ENCODE results near the gene AJM1. TPM values are rescaled to one million over a fixed set of nuclear protein-coding genes. Genes with fewer than 3 reads are reported as not detected.
"Not testable (repeated sequence)": the region's sequence is repeated elsewhere in the genome, so short reads cannot be mapped to it uniquely, and the experiment has no call there.

Gene AJM1
- total RNA-seq, 1 experiment from 2014 or later, result 0.11 TPM

DNA sequence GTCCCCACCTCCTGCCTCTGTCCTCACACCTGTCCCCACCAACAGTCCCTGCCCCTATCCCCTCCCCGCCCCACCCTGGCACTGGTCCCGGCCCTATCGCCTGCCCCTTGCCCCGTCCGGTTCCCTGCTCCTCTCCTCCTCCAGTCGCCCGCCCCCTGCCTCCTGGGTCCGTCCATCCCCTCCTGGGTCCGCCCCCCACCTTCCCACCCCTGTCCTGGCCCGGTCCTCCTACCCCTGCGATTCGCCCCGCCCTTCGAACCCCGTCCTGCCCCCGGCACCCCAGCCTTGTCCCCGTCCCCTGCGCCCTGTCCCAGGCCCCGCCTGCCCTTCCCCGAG, 23.5 kb downstream of the AJM1 start:
- H3K4me1 ChIP-seq (replicated peaks), result peaks cover 5% of the 10 kb centered on the region
- no peaks in the 10 kb centered on the region for H3K27me3 ChIP-seq (replicated peaks)
- no peak for DNase-seq (ENCODE audit: low read depth in 1 of 2, low spot score in 2 of 2)
- H3K9me3 ChIP-seq (replicated peaks), result 0 out of 2 replicates have a peak, but pooled peaks cover 3% of the 10 kb centered on the region
- peak overlapping the region; percentile 68 for H3K27ac ChIP-seq
- peaks cover 35% of the 10 kb centered on the region for H3K36me3 ChIP-seq
- peak overlapping the region; percentile 91 for H3K4me3 ChIP-seq

DNA sequence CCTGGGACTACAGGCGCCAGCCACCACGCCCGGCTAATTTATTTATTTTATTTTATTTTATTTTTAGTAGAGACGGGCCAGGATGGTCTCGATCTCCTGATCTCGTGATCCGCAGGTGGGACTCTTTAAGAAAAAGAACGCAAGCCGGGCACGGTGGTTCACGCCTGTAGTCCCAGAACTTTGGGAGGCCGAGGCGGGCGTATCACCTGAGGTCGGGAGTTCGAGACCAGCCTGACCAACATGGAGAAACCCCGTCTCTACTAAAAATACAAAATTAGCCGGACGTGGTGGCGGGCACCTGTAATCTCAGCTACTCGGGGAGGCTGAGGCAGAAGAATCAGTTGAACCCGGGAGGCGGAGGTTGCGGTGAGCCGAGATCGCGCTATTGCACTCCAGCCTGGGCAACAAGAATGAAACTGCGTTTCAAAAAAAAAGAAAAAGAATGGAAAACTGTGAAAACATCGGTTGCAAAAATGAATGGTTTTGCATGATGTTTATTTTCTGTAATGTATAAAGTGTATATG, 24.7 kb downstream of the AJM1 start:
- not testable (repeated sequence) for DNase-seq (ENCODE audit: low read depth in 1 of 2, low spot score in 2 of 2); H3K9me3 ChIP-seq (replicated peaks); H3K27ac ChIP-seq; H3K27me3 ChIP-seq (replicated peaks); H3K4me1 ChIP-seq (replicated peaks)
- Histone ChIP-seq H3K4me3 (peak overlapping the region; percentile 91), H3K36me3 (peaks cover 23% of the 10 kb centered on the region)

DNA sequence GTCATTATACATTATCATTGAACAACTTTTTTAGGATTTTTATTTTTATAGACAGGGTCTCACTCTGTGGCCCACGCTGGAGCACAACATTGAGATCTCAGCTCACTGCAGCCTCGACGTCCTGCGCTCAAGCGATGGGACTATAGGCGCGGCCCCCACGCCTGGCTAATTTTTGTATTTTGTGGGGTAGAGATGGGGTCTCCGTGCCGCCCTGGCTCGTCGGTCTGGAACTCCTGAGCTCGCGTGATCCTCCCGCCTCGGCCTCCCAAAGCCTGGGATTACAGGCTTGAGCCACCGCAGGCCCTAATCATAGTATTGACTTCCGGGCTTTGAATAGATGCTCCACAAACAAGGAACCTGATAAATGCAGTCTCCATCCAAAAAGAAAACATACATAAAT, 25.2 kb downstream of the AJM1 start:
- no peak for DNase-seq (ENCODE audit: low read depth in 1 of 2, low spot score in 2 of 2)
- H3K27me3 ChIP-seq (replicated peaks), result no peaks in the 10 kb centered on the region
- peaks cover 18% of the 10 kb centered on the region for H3K36me3 ChIP-seq
- peaks cover 5% of the 10 kb centered on the region for H3K4me1 ChIP-seq (replicated peaks)
- peaks cover 6% of the 10 kb centered on the region; the same call in 1 of the 2 replicates for H3K9me3 ChIP-seq (replicated peaks)
- H3K27ac ChIP-seq, result no peak overlapping the region
- H3K4me3 ChIP-seq, result no peak overlapping the region

DNA sequence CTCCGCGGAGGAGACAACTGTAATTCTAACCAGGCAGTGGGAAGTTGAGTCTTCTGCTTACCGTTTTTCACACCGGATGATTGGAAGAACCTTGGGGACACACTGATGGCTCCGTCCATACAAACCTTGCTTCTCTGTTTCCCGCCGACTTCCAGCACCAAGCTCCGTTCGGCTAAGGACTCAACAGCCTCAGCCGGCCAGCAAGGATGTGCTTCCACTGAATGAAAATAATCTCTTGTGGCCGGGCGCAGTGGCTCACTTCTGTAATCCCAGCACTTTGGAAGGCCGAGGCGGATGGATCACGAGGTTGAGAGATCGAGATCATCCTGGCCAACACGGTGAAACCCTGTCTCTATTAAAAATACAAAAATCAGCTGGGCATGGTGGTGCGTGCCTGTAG, 25.6 kb downstream of the AJM1 start:
- no peak for DNase-seq (ENCODE audit: low read depth in 1 of 2, low spot score in 2 of 2)
- H3K27ac ChIP-seq, result no peak overlapping the region
- H3K4me3 ChIP-seq, result no peak overlapping the region
- H3K4me1 ChIP-seq (replicated peaks), result peaks cover 5% of the 10 kb centered on the region
- H3K36me3 ChIP-seq, result peaks cover 13% of the 10 kb centered on the region
- no peaks in the 10 kb centered on the region for H3K27me3 ChIP-seq (replicated peaks)
- peaks cover 8% of the 10 kb centered on the region; the same call in 1 of the 2 replicates for H3K9me3 ChIP-seq (replicated peaks)

DNA sequence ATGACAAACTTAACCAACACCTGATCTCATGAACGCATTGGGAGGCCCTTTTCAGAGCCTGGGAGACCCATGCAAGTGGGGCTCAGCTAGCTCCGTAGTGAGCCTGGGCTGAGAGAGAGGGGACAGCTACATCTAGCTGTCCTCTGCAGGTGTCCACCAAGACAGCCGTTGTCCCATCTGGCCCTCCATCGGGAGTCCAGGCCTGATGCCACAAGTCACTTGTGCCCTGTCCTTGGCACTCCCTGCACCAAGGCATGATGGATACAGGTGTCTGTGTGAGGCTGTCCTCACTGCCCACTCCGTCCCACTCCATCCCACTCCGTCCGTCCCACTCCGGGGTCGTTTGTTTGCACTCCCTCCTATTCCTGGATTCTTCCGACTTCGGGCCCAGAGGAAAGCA, 26.4 kb downstream of the AJM1 start:
- H3K27me3 ChIP-seq (replicated peaks), result no peaks in the 10 kb centered on the region
- peaks cover 6% of the 10 kb centered on the region for H3K36me3 ChIP-seq
- H3K4me1 ChIP-seq (replicated peaks), result peaks cover 5% of the 10 kb centered on the region
- H3K27ac ChIP-seq, result no peak overlapping the region
- DNase-seq (ENCODE audit: low read depth in 1 of 2, low spot score in 2 of 2), result peak in 1 of 2 experiments; percentile 32
- no peak overlapping the region for H3K4me3 ChIP-seq
- peaks cover 8% of the 10 kb centered on the region; the same call in 1 of the 2 replicates for H3K9me3 ChIP-seq (replicated peaks)

DNA sequence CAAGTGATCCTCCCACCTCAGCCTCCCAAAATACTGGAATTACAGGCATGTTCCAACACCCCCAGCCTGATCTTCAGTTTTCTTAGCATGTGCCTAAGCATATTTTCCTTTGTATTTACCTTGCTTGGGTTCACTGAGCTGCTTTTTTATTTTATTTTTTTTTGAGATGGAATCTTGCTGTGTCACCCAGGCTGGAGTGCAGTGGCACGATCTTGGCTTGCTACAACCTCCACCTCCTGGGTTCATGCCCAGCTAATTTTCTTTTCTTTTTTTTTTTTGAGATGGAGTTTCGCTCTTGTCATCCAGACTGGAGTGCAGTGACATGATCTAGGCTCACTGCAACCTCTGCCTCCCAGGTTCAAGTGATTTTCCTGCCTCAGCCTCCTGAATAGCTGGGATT, 27.3 kb downstream of the AJM1 start:
- H3K27me3 ChIP-seq (replicated peaks); H3K9me3 ChIP-seq (replicated peaks); H3K4me1 ChIP-seq (replicated peaks); H3K27ac ChIP-seq; H3K4me3 ChIP-seq; DNase-seq (ENCODE audit: low read depth in 1 of 2, low spot score in 2 of 2); H3K36me3 ChIP-seq: not testable (repeated sequence)

DNA sequence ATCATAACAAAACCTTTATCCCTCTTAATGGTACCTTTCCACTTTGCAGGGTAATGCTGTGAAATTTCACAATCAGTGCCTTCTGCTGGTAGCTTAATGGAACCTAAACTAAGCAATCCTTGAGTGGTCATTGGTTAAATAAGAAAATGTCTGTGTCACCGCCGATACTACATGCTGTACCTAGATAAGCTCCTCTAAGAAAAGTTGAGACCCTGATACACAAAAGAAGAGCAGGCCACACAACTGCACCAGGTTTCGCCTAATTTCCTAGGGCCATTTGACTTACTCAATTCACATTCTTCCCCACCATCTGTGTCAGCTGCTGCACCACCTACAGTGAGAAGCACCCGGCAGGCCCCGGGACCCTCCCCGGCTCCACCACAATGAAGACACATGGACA, 32.9 kb downstream of the AJM1 start:
- no peak for DNase-seq (ENCODE audit: low read depth in 1 of 2, low spot score in 2 of 2)
- no peaks in the 10 kb centered on the region for H3K4me1 ChIP-seq (replicated peaks)

DNA sequence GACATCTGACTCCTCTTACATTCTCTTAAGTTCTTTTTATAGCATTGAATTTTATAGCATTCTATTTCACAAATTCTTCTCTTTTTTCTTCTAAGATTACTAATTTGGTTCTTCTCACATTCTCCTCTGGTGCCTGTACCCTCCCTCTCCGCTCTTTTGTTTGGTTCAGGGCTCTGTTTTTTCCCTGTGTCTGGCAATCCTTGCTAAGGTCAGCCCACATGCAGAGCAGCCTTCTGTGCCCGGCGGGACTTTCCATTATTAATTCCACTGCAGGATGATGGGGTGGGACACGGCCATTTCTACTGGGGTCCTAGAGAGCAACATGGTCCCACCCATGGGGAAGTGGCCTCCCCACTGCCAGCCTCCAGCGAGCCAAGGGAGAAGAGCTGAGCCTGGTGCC, 34.2 kb downstream of the AJM1 start:
- Histone ChIP-seq H3K4me1 (replicated peaks) (peaks cover 2% of the 10 kb centered on the region), H3K4me3 (no peak overlapping the region), H3K36me3 (no peaks in the 10 kb centered on the region), H3K9me3 (replicated peaks) (peaks cover 2% of the 10 kb centered on the region; the same call in 1 of the 2 replicates), H3K27ac (no peak overlapping the region), H3K27me3 (replicated peaks) (no peaks in the 10 kb centered on the region)
- no peak for DNase-seq (ENCODE audit: low read depth in 1 of 2, low spot score in 2 of 2)

More for the DNA sequence above, 32.9 kb downstream of the AJM1 start:
- Histone ChIP-seq H3K9me3 (replicated peaks) (peaks cover 8% of the 10 kb centered on the region; the same call in 1 of the 2 replicates), H3K36me3 (no peaks in the 10 kb centered on the region), H3K4me3 (no peak overlapping the region), H3K27ac (no peak overlapping the region), H3K27me3 (replicated peaks) (no peaks in the 10 kb centered on the region)

DNA sequence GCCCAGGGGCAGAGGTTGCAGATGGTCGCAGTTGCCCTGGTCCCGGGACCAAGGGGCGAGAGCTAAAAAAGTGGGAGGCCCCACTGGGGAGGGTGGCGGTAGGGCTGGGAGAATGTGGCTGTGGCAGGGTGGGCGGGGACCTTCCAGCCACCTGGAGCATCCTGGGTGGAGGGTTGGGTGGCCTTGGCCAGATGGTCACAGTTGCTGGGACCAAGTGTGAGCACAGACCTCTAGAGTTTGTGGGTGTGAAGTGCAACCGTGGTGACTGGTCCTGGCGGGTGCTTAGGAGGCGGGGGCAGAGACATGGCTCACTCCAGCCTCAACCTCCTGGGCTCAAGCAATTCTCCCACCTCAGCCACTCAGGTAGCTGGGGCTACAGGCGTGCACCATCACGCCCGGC, 38.4 kb downstream of the AJM1 start:
- DNase-seq (ENCODE audit: low read depth in 1 of 2, low spot score in 2 of 2), result no peak
- no peak overlapping the region for H3K4me3 ChIP-seq
- peaks cover 22% of the 10 kb centered on the region for H3K4me1 ChIP-seq (replicated peaks)
- H3K36me3 ChIP-seq, result no peaks in the 10 kb centered on the region
- no peaks in the 10 kb centered on the region for H3K27me3 ChIP-seq (replicated peaks)
- no peak overlapping the region for H3K27ac ChIP-seq
- H3K9me3 ChIP-seq (replicated peaks), result no peaks in the 10 kb centered on the region

DNA sequence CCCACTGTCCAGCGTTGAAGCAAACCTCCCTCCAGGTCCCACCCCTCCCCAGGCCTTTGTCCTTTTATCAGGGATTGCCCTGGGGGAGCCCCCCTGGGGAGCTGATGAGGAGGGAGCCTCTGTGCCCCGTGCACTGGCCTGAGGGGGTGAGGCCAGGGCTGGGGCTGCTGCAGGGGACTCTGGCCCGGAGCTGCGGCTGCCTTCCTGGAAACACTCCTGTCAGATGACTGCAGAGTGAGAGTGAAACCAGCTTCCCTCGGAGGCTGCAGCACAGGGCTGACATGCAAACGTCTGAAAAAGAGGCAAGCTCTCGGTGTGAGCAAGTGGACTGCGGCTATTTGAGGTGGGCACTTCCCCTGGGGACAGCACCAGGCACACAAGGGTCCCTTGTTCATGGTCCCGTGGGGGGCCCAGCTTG, 39.4 kb downstream of the AJM1 start:
- H3K4me1 ChIP-seq (replicated peaks), result peaks cover 25% of the 10 kb centered on the region
- no peak overlapping the region for H3K27ac ChIP-seq
- no peak overlapping the region for H3K4me3 ChIP-seq
- 0 out of 2 replicates have a peak, but pooled peaks cover under 1% of the 10 kb centered on the region for H3K9me3 ChIP-seq (replicated peaks)
- DNase-seq (ENCODE audit: low read depth in 1 of 2, low spot score in 2 of 2), result no peak
- H3K36me3 ChIP-seq, result peaks cover 1% of the 10 kb centered on the region
- H3K27me3 ChIP-seq (replicated peaks), result no peaks in the 10 kb centered on the region

DNA sequence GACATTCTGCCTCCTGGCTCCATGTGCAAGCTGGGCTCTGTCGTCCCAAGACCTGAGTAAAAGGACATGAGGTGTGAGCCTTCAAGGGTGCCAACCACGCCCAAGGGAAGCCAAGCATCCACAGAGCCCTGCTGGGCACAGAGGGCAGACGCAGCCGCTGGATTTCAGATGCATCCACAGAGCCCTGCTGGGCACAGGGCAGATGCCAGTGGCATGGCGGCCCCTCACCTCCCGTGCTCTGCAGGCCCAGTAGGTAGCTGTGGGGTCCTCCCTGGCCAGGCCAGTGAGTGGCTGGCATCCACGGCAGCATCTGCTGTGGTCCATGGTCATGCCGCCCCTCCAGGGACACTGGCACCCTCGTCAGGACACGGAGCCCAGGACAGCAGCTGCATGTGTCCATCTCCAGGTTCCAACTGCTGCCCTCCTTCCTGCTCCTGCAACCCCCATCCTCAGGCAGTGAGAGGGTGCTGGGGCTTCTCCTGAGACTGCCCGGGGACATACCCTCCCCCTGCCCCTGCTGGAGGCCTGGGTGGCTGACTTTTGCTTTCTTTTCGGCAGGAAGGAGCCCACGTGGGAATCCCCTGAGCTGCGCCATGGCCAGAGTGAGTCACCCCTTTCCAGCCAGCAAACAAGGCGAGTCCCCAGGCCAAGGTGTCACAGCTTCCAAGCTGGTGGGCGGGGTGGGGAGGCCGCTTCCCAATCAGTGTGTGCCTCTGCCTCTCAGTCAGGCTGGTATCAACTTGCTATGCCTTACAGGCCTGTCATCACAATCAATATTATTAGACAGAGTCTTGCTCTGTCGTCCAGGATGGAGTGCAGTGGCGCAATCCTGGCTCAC, 40.0 kb downstream of the AJM1 start:
- peaks cover 30% of the 10 kb centered on the region for H3K4me1 ChIP-seq (replicated peaks)
- H3K36me3 ChIP-seq, result peaks cover 3% of the 10 kb centered on the region
- 0 out of 2 replicates have a peak, but pooled peaks cover 2% of the 10 kb centered on the region for H3K9me3 ChIP-seq (replicated peaks)
- DNase-seq (ENCODE audit: low read depth in 1 of 2, low spot score in 2 of 2), result peak; percentile 81 to 86
- H3K27me3 ChIP-seq (replicated peaks), result no peaks in the 10 kb centered on the region
- no peak overlapping the region for H3K27ac ChIP-seq
- peak overlapping the region; percentile 23 for H3K4me3 ChIP-seq

DNA sequence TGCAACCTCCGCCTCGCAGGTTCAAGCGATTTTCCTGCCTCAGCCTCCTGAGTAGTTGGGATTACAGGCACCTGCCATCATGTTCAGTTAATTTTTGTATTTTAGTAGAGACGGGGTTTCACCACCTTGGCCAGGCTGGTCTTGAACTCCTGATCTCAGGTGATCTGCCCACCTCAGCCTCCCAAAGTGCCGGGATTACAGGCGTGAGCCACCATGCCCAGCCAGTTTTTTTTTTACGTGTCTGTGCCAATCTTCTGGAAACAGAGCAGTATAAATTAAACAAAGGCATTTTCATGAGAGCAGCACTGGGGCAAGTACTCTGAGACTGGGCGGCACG, 40.6 kb downstream of the AJM1 start:
- not testable (repeated sequence) for DNase-seq (ENCODE audit: low read depth in 1 of 2, low spot score in 2 of 2); H3K27ac ChIP-seq; H3K27me3 ChIP-seq (replicated peaks); H3K4me3 ChIP-seq; H3K9me3 ChIP-seq (replicated peaks); H3K36me3 ChIP-seq
- H3K4me1 ChIP-seq (replicated peaks), result peaks cover 36% of the 10 kb centered on the region

DNA sequence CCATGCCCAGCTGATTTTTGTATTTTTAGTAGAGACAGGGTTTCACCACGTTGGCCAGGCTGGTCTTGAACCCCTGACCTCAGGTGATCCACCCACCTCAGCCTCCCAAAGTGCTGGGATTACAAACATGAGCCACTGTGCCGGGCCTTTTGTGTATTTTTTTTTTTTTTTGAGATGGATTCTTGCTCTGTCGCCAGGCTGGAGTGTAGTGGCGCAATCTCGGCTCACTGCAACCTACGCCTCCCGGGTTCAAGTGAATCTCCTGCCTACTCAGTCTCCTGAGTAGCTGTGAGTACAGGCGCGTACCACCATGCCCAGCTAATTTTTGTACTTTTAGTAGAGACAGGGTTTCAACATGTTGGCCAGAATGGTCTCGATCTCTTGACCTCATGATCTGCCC, 41.4 kb downstream of the AJM1 start:
- DNase-seq (ENCODE audit: low read depth in 1 of 2, low spot score in 2 of 2); H3K4me3 ChIP-seq; H3K9me3 ChIP-seq (replicated peaks); H3K27ac ChIP-seq; H3K27me3 ChIP-seq (replicated peaks); H3K36me3 ChIP-seq: not testable (repeated sequence)
- peaks cover 36% of the 10 kb centered on the region for H3K4me1 ChIP-seq (replicated peaks)

DNA sequence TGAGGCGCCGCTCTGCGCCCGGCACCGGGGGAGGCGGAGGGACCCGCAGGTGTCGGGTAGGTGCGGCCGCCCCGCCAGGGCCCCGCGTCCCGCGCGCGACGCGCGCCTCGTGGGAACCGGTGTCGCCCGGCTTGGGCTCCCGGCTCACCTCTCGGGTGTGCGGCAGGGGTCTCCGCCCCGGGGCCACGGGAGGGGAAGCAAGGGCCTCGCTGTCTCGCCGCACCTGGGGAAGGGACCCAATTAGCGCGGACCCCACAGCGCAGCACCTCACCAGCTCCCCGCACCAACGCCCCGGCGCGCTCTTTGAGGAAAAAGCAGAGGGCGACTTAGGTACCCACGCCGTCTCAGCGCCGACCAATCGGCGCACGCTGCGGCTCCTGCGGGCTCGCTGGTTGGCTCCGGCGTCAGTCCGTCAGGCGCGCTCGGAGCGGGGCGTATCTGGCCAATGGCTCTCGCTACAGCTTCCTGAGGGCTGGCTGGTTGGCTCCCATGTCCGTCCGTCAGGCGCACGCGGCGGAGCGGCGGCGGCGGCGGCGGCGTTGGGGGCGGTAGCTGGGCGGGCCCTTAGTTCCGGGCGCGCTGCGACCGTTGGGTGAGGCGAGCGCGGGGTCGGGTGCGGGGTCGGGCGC, 43.8 kb downstream of the AJM1 start, which contains the start of gene TRAF2:
Gene TRAF2 (plus strand): TSS at position 567 of the 629 bp plus-strand sequence. CDS start 12,225 bp downstream, outside the sequence.
- peak within 1 kb of the TSS; percentile 96 for H3K4me3 ChIP-seq
- H3K27me3 ChIP-seq (replicated peaks), result no peaks in the 10 kb centered on the region
- H3K27ac ChIP-seq, result peak within 1 kb of the TSS; percentile 86
- 0 out of 2 replicates have a peak, but pooled peaks cover 2% of the 10 kb centered on the region for H3K9me3 ChIP-seq (replicated peaks)
- H3K4me1 ChIP-seq (replicated peaks), result peaks cover 36% of the 10 kb centered on the region
- peak; percentile 95 to 97 for DNase-seq (ENCODE audit: low read depth in 1 of 2, low spot score in 2 of 2)
- H3K36me3 ChIP-seq, result peaks cover 15% of the 10 kb centered on the region
